Smooth muscle cell (in vitro differentiated cells): ENCODE results near the gene CYB5R3. TPM values are rescaled to one million over a fixed set of nuclear protein-coding genes. Genes with fewer than 3 reads are reported as not detected.

Experiments used
- DNase-seq: peaks from one replicate; lab custom pipeline; 2025; ENCODE audit not compliant: unreplicated experiment; lab: John Stamatoyannopoulos, UW
- H2AFZ ChIP-seq: fragments of 200-600 bp; sonication (generic); 2 replicates; pipeline ENCODE4 v1.6.0; 2016; ENCODE audit warnings: antibody characterized with exemption, low read depth, mild to moderate bottlenecking
- H3F3A ChIP-seq: fragments of 200-600 bp; sonication (generic); 2 replicates; pipeline ENCODE4 v1.6.0; 2017; ENCODE audit warnings: antibody characterized with exemption, low read depth
- H3K27ac ChIP-seq: fragments of 200-600 bp; sonication (generic); 2 replicates; pipeline ENCODE4 v1.5.1; 2016; ENCODE audit warnings: low read depth, mild to moderate bottlenecking
- H3K27me3 ChIP-seq: fragments of 200-600 bp; sonication (generic); 2 replicates; pipeline ENCODE4 v1.6.1; 2016; ENCODE audit warnings: low read depth, mild to moderate bottlenecking
- H3K36me3 ChIP-seq: fragments of 200-600 bp; sonication (generic); 2 replicates; pipeline ENCODE4 v1.5.1; 2016; ENCODE audit warnings: low read depth
- H3K4me1 ChIP-seq: fragments of 200-600 bp; sonication (generic); 2 replicates; pipeline ENCODE4 v1.5.1; 2016; ENCODE audit warnings: low read depth
- H3K4me2 ChIP-seq: fragments of 200-600 bp; sonication (generic); 2 replicates; pipeline ENCODE4 v1.6.0; 2016; ENCODE audit warnings: mild to moderate bottlenecking
- H3K4me3 ChIP-seq: fragments of 200-600 bp; sonication (generic); 2 replicates; pipeline ENCODE4 v1.5.1; 2016; ENCODE audit warnings: mild to moderate bottlenecking
- H3K79me2 ChIP-seq: fragments of 200-600 bp; sonication (generic); 2 replicates; pipeline ENCODE4 v1.6.0; 2016; ENCODE audit warnings: low read depth, mild to moderate bottlenecking
- H3K9ac ChIP-seq: fragments of 200-600 bp; sonication (generic); 2 replicates; pipeline ENCODE4 v1.6.0; 2016; ENCODE audit warnings: low read depth
- H3K9me3 ChIP-seq: fragments of 200-600 bp; sonication (generic); replicated peaks from 2 replicates; pipeline ENCODE4 v1.5.1; 2016; ENCODE audit warnings: low read depth
- H4K20me1 ChIP-seq: fragments of 200-600 bp; sonication (generic); 2 replicates; pipeline ENCODE4 v1.6.0; 2016; ENCODE audit warnings: low read depth
- WGBS: methylation state at CpG from one replicate; pipeline ENCODE4 v1.1.7; 2016; ENCODE audit warnings: low lambda C conversion rate; 5-methylcytosine and 5-hydroxymethylcytosine counted together
- polyA plus RNA-seq: library from polyadenylated mRNA; unstranded; fragments of >200 nt; fragmentation: Nextera tagmentation; extraction: Ambion mirVana; gene quantifications from 2 replicates; pipeline ENCODE4 v1.2.1, GENCODE V29; 2016
- total RNA-seq: library from RNA; depleted of rRNA; stranded (reverse); fragments of >200 nt; gene quantifications from 2 replicates; pipeline ENCODE4 v1.2.3, GENCODE V29; 2014
- TF ChIP-seq, protein P1 (sequence below): fragments of 200-600 bp; sonication (generic); IDR thresholded peaks from 2 replicates; pipeline ENCODE4 v1.5.1; 2017; ENCODE audit warnings: borderline replicate concordance, mild to moderate bottlenecking, antibody characterized with exemption; ENCODE audit not compliant: insufficient read depth, poor library complexity, severe bottlenecking

The CYB5R3 gene
- total and polyA plus RNA-seq, 2 experiments from 2014 or later: 76.8 to 365 TPM

DNA sequence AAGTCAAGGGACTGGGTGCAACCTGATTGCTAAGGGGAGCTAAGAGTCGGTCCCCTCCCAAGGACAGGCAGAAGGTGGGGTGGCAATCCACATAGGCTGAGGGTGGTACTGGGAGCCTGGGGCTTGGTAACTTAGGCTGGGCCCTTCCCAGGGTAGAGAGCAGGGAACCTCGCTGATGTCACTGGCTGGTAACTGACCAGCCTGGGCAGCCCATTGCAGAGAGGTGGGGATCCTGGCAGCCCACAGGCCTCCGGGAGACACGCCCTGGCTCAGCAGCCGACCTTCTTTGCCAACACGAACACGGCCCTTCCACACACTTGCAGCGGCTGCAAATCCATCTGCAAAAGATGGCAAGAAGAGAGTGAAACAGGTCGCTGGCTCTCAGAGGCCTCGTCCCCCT is 46.1 kb upstream of the CYB5R3 start:
- Histone ChIP-seq H3K27me3 (no peaks in the 10 kb centered on the region), H3K79me2 (no peaks in the 10 kb centered on the region), H3K4me1 (no peaks in the 10 kb centered on the region), H2AFZ (no peak overlapping the region), H3K9me3 (no peaks in the 10 kb centered on the region), H3K9ac (no peak overlapping the region), H3K4me3 (no peak overlapping the region), H4K20me1 (no peaks in the 10 kb centered on the region), H3K36me3 (no peaks in the 10 kb centered on the region), H3F3A (no peaks in the 10 kb centered on the region), H3K27ac (no peak overlapping the region), H3K4me2 (no peak overlapping the region)
- TF ChIP-seq, protein P1, sequence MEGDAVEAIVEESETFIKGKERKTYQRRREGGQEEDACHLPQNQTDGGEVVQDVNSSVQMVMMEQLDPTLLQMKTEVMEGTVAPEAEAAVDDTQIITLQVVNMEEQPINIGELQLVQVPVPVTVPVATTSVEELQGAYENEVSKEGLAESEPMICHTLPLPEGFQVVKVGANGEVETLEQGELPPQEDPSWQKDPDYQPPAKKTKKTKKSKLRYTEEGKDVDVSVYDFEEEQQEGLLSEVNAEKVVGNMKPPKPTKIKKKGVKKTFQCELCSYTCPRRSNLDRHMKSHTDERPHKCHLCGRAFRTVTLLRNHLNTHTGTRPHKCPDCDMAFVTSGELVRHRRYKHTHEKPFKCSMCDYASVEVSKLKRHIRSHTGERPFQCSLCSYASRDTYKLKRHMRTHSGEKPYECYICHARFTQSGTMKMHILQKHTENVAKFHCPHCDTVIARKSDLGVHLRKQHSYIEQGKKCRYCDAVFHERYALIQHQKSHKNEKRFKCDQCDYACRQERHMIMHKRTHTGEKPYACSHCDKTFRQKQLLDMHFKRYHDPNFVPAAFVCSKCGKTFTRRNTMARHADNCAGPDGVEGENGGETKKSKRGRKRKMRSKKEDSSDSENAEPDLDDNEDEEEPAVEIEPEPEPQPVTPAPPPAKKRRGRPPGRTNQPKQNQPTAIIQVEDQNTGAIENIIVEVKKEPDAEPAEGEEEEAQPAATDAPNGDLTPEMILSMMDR: no peak
- DNase-seq: no peak
- 98% methylated on average over 10 of the region's 10 CpGs for WGBS

DNA sequence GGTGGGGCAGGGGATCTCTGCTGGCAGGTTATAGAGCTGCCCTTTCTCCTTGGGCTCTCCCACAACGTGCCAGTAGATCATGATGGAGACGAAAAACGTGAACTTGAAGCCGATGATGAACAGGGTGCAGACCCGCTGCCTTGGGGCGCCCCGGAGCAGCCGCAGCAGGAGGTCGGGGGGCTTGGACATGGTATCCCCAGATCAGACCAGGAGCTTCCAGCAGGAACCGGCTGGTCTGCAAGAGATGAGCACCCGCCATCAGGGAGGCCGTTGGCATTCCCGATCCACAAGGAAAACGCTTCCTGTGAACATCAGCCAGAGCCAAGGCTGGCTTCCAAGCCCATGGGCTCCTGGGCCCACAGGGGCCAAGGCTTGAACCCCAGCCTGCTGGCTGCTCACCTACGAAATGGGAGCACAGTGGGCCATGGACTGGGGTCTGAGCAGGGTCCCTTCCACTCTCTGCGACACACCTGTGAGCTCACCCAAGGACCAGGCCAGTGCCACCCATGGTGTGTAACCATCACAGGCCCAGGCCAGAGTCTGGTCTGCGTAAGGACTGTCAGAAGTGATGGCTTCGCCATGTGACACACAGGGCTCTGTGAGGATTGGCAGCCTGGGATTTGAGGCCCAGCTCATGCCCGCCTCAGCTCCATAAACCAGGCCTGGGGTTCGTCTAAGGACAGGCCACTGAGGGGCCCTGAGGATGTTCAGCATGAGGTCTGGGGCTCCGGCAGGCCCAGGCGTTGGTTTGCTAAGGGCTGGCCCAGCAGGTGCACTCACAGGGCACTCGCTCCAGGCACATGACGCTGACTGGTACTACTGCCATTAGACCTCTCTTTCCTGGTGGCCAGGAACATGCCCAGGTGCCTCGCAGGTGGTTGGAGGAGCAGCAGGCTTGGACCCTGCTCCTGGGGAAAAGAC is 44.8 kb upstream of the CYB5R3 start:
- H3K9me3 ChIP-seq: no peaks in the 10 kb centered on the region
- no peaks in the 10 kb centered on the region for H4K20me1 ChIP-seq
- H3K4me1 ChIP-seq: no peaks in the 10 kb centered on the region
- H3K27me3 ChIP-seq: no peaks in the 10 kb centered on the region
- no peaks in the 10 kb centered on the region for H3K36me3 ChIP-seq
- H3K4me3 ChIP-seq: no peak overlapping the region
- no peak overlapping the region for H3K27ac ChIP-seq
- H3K4me2 ChIP-seq: no peak overlapping the region
- no peak overlapping the region for H3K9ac ChIP-seq
- no peak for DNase-seq
- H3F3A ChIP-seq: no peaks in the 10 kb centered on the region
- TF ChIP-seq, protein P1: no peak
- H2AFZ ChIP-seq: no peak overlapping the region
- H3K79me2 ChIP-seq: no peaks in the 10 kb centered on the region
- 93% methylated on average over 25 of the region's 25 CpGs for WGBS

- Histone ChIP-seq H3K79me2 (no peaks in the 10 kb centered on the region), H3F3A (no peaks in the 10 kb centered on the region), H2AFZ (no peak overlapping the region), H3K27me3 (no peaks in the 10 kb centered on the region), H3K27ac (no peak overlapping the region), H3K4me1 (peaks cover 4% of the 10 kb centered on the region), H3K4me3 (no peak overlapping the region), H3K4me2 (no peak overlapping the region), H3K9ac (no peak overlapping the region), H4K20me1 (no peaks in the 10 kb centered on the region), H3K9me3 (no peaks in the 10 kb centered on the region), H3K36me3 (no peaks in the 10 kb centered on the region)
- 97% methylated on average over 51 of the region's 51 CpGs for WGBS
- no peak for DNase-seq
- TF ChIP-seq, protein P1: no peak
These were observed 44.0 kb upstream of the CYB5R3 start for GRCh38 chr22:42693055-42693762.
